Endothelial cell (in vitro differentiated cells): Measurements from ENCODE around the gene GUCY2D. TPM values are rescaled to one million over a fixed set of nuclear protein-coding genes. Genes with fewer than 3 reads are reported as not detected.
A peak's percentile ranks its signal among the peaks of the same experiment; 100 is the strongest.

Source experiments
- DNase-seq: peaks from one replicate; pipeline ENCODE4 v3.0.0; 2021; ENCODE audit warnings: low spot score
- H3K27ac Mint-ChIP-seq: one replicate; pipeline ENCODE4 v1.8.0; 2021; ENCODE audit warnings: mixed read lengths, inconsistent platforms; ENCODE audit not compliant: unreplicated experiment
- H3K27me3 Mint-ChIP-seq: one replicate; pipeline ENCODE4 v1.8.0; 2021; ENCODE audit warnings: mild to moderate bottlenecking, moderate library complexity, mixed read lengths, inconsistent platforms; ENCODE audit not compliant: unreplicated experiment
- H3K36me3 Mint-ChIP-seq: one replicate; pipeline ENCODE4 v1.8.0; 2021; ENCODE audit warnings: mild to moderate bottlenecking, low read depth, mixed read lengths, inconsistent platforms; ENCODE audit not compliant: unreplicated experiment
- H3K4me1 Mint-ChIP-seq: one replicate; pipeline ENCODE4 v1.8.0; 2021; ENCODE audit warnings: mild to moderate bottlenecking, mixed read lengths, inconsistent platforms; ENCODE audit not compliant: unreplicated experiment
- H3K4me3 Mint-ChIP-seq: one replicate; pipeline ENCODE4 v1.8.0; 2021; ENCODE audit warnings: mild to moderate bottlenecking, mixed read lengths, inconsistent platforms; ENCODE audit not compliant: unreplicated experiment
- H3K9me3 Mint-ChIP-seq: one replicate; pipeline ENCODE4 v1.8.0; 2021; ENCODE audit warnings: mixed read lengths, inconsistent platforms; ENCODE audit not compliant: unreplicated experiment
- CTCF ChIP-seq: fragments of 200-600 bp; sonication (generic); IDR thresholded peaks from one replicate; pipeline ENCODE4 v1.5.0; 2021; ENCODE audit warnings: antibody characterized with exemption; ENCODE audit not compliant: unreplicated experiment
- total RNA-seq: library from RNA; stranded (reverse); fragmentation: NEBNext Ultra II Directional; extraction: Animal tissue kit (Norgen Biotek cat#: 25700); gene quantifications from one replicate; pipeline ENCODE4 v1.2.1, GENCODE V29; 2021; ENCODE audit not compliant: unreplicated experiment

Gene GUCY2D
- total RNA-seq, 1 donor from 2014 or later: not detected

DNA sequence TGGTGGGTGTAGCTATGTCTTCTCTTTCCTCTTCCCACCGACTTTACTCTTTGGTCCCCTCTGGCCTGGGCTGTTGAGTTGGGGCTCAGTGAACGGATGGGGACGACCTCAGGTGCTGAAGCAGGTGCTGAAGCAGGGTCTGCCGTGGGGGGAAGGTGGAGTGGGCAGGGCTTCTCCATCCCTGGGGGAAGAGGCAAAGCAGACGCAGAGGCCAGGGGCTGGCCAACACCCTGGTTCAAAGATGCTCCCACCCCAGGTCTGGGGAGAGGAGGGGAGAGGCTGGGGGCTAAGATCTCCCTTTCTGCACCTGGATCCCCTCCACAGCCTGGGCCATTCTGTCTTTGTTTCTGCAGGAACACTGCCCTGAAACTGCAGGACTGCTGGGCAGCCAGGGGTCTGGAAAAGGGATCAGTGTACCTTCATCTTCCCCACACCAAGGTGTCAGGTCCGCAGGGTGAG, 62.2 kb downstream of the GUCY2D start:
- no peak overlapping the region for H3K4me3 Mint-ChIP-seq

DNA sequence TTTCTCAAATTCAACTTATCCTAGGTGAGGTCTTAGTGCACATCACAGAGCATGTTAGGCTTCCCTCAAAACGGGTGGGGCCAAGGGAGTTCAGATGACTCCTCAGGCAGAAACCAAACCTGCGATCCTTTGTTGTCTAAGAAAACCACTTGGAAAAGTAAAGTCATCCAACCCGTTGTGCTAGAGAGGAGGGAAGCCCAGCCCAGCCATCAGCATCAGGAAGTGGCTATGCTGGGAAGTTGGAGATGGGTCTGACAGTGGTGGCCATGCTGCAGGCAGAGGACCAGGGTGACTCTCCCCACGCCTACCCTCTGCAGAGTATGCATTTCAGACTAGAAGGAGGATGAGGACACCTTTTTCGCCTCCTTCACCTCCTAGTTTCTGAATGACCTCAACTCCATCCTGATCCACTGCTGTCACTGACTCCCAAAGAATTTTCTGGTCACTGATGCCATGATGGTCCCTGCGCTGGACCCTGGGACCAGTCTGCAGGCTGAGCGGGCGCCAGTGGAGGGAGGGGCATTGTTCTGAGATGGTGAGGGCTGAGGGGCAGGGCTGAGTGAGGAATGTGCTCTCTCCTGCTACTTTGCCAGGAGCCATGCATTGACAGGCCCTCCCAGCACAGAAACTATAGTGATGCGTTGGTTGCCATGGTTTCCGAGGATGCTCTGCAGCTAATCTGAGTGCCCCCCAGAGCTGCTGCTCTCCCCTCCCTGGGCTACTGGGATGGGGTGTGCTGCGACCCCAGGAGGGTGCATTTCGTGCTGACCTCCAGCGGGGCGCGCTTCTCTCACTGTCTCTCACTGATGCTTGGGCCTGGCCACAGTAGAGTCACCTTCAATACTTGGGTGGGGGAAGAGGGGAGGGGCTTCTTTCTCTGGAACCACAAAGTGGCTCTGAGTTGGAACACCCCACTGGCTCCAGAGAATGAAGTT, 64.7 kb downstream of the GUCY2D start:
- Mint-ChIP-seq H3K27me3 (peaks cover 32% of the 10 kb centered on the region), H3K4me1 (peaks cover 36% of the 10 kb centered on the region), H3K9me3 (no peaks in the 10 kb centered on the region), H3K4me3 (no peak overlapping the region), H3K27ac (no peak overlapping the region), H3K36me3 (no peaks in the 10 kb centered on the region)
- no peak for DNase-seq
- TF ChIP-seq CTCF: no peak

More for the DNA sequence above, 62.2 kb downstream of the GUCY2D start:
- Mint-ChIP-seq H3K27ac (no peak overlapping the region), H3K4me1 (peaks cover 24% of the 10 kb centered on the region), H3K27me3 (peaks cover 28% of the 10 kb centered on the region), H3K9me3 (no peaks in the 10 kb centered on the region), H3K36me3 (no peaks in the 10 kb centered on the region)
- DNase-seq: no peak
- no peak for TF ChIP-seq CTCF

GRCh38 chr17:8067806-8068205, 65.4 kb downstream of the GUCY2D start:
- Mint-ChIP-seq H3K36me3 (peaks cover 4% of the 10 kb centered on the region), H3K4me3 (peak overlapping the region; percentile 21), H3K4me1 (peaks cover 39% of the 10 kb centered on the region), H3K27ac (no peak overlapping the region), H3K27me3 (peaks cover 30% of the 10 kb centered on the region), H3K9me3 (no peaks in the 10 kb centered on the region)
- no peak for TF ChIP-seq CTCF
- no peak for DNase-seq

GRCh38 chr17:8068736-8069586, 66.5 kb downstream of the GUCY2D start:
- H3K27ac Mint-ChIP-seq: peak overlapping the region; percentile 24
- no peak overlapping the region for H3K4me3 Mint-ChIP-seq
- peaks cover 4% of the 10 kb centered on the region for H3K36me3 Mint-ChIP-seq
- H3K27me3 Mint-ChIP-seq: peaks cover 30% of the 10 kb centered on the region
- peaks cover 42% of the 10 kb centered on the region for H3K4me1 Mint-ChIP-seq
- no peak for DNase-seq
- no peaks in the 10 kb centered on the region for H3K9me3 Mint-ChIP-seq
- TF ChIP-seq CTCF: no peak
